Hippocampal formation (tissue), 2 donors: Measurements from ENCODE around the gene RSU1.

Experiments
- DNase-seq, 2 donors: peaks; one replicate each; lab custom pipeline; 2025; lab: John Stamatoyannopoulos, UW

Gene RSU1

DNA sequence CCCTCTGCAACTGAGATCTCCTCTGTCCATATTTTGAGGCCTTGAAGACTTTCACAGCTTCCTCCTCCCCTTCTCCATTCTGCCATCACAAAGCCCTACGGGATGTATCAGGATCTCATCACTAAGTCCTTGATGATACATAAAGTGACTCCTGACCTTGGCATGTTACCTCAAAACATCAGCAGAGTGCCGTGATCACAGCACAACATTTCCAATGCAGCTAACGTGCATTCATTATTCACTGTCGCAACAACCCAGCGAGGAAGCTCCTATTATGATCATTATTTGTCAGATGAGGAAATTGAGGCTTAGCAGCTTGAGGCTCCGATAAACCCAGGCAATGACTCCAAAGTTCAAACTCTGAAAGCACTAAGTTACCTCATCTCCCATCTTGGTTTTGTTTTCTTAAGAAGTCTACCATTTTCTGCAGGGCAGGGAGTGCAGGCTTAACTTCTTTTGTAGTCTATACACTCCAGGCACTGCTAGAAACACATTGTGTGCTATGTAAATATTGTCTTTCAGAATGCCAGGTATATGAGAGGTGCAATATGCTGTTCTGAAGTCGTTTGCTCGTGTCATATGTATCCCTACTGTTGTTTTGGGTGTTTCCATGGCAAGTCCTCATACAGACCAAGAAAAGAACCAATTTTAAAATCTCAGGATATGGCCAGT, 215.0 kb downstream of the RSU1 start:
- no peak for DNase-seq

DNA sequence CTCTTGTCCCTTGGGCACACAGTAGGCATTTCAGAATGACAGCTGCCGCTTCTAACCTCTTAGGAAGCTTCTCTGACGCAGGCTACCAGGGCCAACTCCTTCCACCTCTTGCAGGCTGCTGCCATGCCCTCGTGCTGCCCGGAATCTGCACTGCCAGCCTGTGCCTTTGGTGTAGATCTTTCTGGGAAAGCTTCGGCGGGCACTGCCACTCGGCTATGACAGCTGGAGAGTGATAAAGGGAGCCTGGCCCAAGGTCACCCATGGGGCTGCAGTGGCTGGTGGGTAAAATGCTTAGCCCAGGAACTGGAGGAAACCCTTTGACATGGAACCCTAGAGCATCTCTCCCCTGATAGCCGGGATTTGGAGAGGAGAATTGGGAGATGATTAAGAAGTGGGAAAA, 217.6 kb downstream of the RSU1 start:
- no peak for DNase-seq

DNA sequence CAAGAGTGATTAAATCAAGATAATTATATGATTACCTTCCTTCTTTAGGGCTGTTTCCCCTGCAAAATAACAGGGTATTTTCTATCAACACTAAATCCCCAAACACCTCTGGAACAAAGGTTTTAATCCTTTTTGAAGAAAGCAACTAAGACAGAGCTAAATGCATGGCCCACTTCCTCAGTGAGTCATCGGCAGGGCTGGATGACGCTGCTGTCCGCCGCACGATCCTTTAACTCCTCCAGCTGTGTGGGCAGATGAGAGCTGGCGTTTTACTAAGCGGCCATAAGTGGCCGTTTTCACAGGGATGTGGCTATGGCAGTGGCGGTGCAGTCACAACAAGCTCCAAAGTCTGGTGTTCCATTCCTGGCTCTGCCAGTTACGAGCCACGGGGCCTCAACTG, 219.6 kb downstream of the RSU1 start:
- DNase-seq, result no peak

DNA sequence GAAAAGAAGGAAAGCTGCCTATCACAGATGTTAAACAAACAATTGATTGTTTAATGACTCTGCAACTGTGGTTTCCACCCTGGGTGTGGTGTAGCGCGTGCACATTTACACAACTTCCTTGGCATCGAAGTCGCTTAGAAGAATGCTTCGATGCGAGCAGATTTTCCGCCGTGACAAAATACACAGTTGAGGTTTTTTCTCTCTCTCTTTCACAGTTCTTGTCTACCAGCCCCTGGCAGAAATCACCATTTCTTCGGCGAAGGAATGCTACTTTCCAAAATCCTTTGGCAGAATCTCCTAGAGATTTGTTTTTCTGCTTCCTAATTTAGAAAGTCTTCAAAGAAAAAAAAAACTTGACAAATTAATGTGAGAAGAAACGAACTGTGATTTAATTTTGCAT, 224.8 kb downstream of the RSU1 start:
- DNase-seq, result no peak

- no peak for DNase-seq
These were observed 230.7 kb downstream of the RSU1 start for GRCh38 chr10:16586358-16587138.

DNA sequence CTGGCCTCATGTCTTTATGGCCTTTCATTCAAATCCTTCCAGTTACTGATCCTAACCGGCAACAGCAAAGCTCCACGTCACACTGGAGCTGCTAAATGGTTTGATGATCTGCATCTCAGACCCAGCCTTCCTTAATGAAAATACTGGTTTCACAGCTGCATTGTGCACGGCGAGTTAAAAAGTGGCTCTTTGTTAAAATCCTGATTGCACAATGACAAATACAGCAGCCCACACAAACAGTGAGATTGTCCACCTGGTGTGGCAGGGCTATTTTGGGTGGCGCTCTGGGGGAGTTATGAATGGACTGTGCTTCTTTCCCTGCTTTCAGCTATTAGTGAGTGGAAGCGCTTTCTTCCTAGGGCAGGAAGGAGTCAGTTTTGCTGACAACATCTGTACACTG, 232.1 kb downstream of the RSU1 start:
- DNase-seq, result no peak

DNA sequence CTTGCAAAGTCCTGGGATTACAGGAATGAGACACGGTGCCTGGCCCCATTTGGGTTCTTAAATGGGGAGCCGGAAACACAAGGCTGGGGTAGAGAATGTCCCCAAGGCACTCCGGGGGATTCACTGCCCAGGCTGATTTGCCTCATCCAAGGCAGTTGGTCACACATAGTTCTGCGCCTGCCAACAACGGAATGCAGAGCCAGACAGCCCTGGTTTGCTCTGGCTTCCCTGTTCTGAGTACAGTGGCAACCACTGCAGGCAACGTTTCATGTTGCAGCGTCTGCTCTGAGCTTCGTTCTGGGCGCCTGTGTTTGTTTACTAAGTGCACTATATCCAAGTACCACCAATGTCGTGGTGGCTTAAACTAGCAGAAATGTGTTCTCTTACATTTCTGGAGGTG, 233.8 kb downstream of the RSU1 start:
- no peak for DNase-seq

- no peak for DNase-seq
These were observed 236.0 kb downstream of the RSU1 start for GRCh38 chr10:16581202-16581601.

DNA sequence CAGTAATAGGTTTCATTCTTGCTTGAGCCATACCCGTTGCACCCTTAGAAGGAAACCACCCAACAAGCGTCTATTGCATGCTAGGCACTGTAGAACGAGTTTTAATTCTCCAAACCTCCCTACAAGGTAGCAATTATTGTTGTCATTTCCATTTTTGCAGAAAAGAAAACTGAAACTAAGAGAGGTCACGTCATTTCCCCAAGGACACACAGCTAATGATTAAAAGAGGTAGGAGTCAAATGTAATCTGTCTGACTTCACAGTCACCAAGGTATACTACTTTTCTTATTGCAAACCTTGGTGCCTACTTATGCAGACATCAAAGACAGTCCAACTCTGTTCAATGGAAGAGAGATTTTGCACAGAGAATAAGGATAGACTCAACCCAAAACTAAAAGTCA, 246.5 kb downstream of the RSU1 start:
- no peak for DNase-seq

GRCh38 chr10:16566202-16566805, 250.9 kb downstream of the RSU1 start:
- no peak for DNase-seq

- DNase-seq, result no peak
These were observed 251.6 kb downstream of the RSU1 start for GRCh38 chr10:16565604-16566003.

DNA sequence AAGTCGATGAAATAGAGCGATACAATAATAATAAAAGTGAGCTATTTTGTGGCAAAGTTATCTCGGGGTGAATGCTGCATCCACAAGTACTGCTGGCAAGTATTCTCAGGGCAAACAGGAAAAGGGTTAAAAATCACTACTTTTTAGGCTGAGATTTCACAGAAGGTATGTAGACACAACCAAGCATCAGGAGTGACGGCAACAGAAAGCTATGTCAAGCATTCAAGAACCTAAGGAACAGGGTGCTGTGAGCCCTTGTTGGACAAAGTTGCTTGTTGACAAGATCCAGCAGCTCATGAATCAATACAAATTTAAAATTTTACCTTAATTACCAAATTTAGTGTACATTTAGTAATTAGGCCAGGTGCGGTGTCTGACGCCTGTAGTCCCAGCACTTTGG, 254.3 kb downstream of the RSU1 start:
- no peak for DNase-seq

- DNase-seq, result no peak
These were observed 257.9 kb downstream of the RSU1 start for GRCh38 chr10:16559236-16559773.

DNA sequence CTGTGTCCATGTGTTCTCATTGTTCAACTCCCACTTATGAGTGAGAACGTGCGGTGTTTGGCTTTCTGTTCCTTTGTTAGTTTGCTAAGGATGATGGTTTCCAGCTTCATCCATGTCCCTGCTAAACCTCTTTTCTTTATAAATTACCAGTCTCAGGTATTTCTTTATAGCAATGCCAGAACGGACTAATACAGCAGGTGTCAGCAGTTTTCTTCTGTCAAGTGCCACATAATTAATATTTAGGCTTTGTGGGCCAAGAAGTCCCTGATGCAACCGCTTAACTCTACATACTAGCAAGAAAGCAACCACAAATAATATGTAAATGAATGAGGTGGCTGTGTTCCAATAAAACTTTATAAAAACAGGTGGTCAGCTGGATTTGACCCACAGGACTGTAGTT, 269.3 kb downstream of the RSU1 start:
- DNase-seq, result no peak

- DNase-seq, result peak in 1 of 2 donors; percentile 4
These were observed 272.0 kb downstream of the RSU1 start for GRCh38 chr10:16545116-16545736.

- DNase-seq, result no peak
These were observed 272.6 kb downstream of the RSU1 start for GRCh38 chr10:16544591-16544990.

DNA sequence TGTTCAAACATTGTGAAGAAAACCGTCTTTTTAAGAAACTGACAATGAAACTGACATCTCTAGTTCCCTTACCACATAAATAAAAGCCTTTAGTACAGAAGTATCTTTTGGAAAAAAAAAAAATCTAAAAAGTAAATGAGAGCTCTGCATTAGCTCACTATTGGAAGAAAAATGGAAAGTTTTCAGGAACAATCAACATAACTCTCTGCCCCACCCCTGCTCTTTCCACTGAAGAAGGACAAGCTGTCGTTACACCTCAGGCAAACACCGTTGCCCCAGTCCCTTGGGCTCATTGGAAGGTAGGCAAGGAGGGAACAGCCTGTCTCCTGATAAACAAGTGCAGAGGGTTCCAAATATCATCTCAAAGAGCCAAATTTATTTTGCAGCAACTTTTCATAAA, 273.1 kb downstream of the RSU1 start:
- no peak for DNase-seq
